GM12878 (cell line): ENCODE data around the gene TPT1. TPM values are rescaled to one million over a fixed set of nuclear protein-coding genes. Genes with fewer than 3 reads are reported as not detected.

Experiments
- BHLHE40 ChIP-seq, 2 experiments: fragments of 450-650 bp in 1 of 2; IDR thresholded peaks; 2 replicates each; pipeline ENCODE4 v1.6.1; 2011 to 2017; ENCODE audit warnings: low read depth in 2 of 2, borderline replicate concordance in 1 of 2, improper control_type of control experiment in 1 of 2, low read length in 1 of 2, mild to moderate bottlenecking in 1 of 2
- BRCA1 ChIP-seq: IDR thresholded peaks from 2 replicates; pipeline ENCODE4 v1.6.1; 2011; ENCODE audit warnings: low read depth, low read length, improper control_type of control experiment
- CEBPB ChIP-seq, 2 experiments: fragments of 150-350 bp in 1 of 2; IDR thresholded peaks; 2 replicates each; pipeline ENCODE4 v1.6.1; 2012 to 2014; ENCODE audit warnings: low read depth in 2 of 2, low read length in 2 of 2, borderline replicate concordance in 1 of 2, inconsistent platforms in 1 of 2
- CREM ChIP-seq: IDR thresholded peaks from 2 replicates; pipeline ENCODE4 v1.6.1; 2014; ENCODE audit warnings: antibody characterized with exemption, low read depth
- CUX1 ChIP-seq: IDR thresholded peaks from 2 replicates; pipeline ENCODE4 v1.6.1; 2012; ENCODE audit warnings: improper control_type of control experiment, low read depth, low read length; ENCODE audit not compliant: insufficient replicate concordance
- HDAC6 ChIP-seq: fragments of 200-600 bp; sonication (generic); IDR thresholded peaks from one replicate; pipeline ENCODE4 v1.8.0; 2017; ENCODE audit warnings: antibody characterized with exemption; ENCODE audit not compliant: unreplicated experiment
- HDGF ChIP-seq: fragments of 450-650 bp; IDR thresholded peaks from 2 replicates; pipeline ENCODE4 v1.6.1; 2016; ENCODE audit warnings: antibody characterized with exemption
- JUNB ChIP-seq: IDR thresholded peaks from 2 replicates; pipeline ENCODE4 v1.6.1; 2016; ENCODE audit warnings: antibody characterized with exemption, mild to moderate bottlenecking
- JUND ChIP-seq: IDR thresholded peaks from 2 replicates; pipeline ENCODE4 v1.6.1; 2012; ENCODE audit warnings: low read depth, mild to moderate bottlenecking, low read length, improper control_type of control experiment, moderate library complexity
- KAT2A ChIP-seq: conservative IDR thresholded peaks from 2 replicates; pipeline ENCODE4 v1.6.1; 2011; ENCODE audit warnings: low read depth, low read length; ENCODE audit not compliant: control insufficient read depth
- NFYA ChIP-seq: IDR thresholded peaks from 2 replicates; pipeline ENCODE4 v1.6.1; 2011; ENCODE audit warnings: low read depth, mild to moderate bottlenecking, low read length, improper control_type of control experiment, borderline replicate concordance
- RUNX3 ChIP-seq: IDR thresholded peaks from 2 replicates; pipeline ENCODE4 v1.6.1; 2012; ENCODE audit warnings: low read length, inconsistent platforms
- TCF7 ChIP-seq: IDR thresholded peaks from 2 replicates; pipeline ENCODE4 v1.6.1; 2014; ENCODE audit warnings: antibody characterized with exemption, borderline replicate concordance
- ZBED1 ChIP-seq: IDR thresholded peaks from 2 replicates; pipeline ENCODE4 v1.6.1; 2016; ENCODE audit warnings: borderline replicate concordance
- ZSCAN29 ChIP-seq: fragments of 450-650 bp; IDR thresholded peaks from 2 replicates; pipeline ENCODE4 v1.6.1; 2017; ENCODE audit warnings: mild to moderate bottlenecking, moderate library complexity
- ZZZ3 ChIP-seq: IDR thresholded peaks from 2 replicates; pipeline ENCODE4 v1.6.1; 2011; ENCODE audit warnings: low read depth; ENCODE audit not compliant: control insufficient read depth, insufficient read length
- polyA plus RNA-seq, 11 experiments: library from polyadenylated mRNA; depleted of rRNA in 4 of 11; unstranded in 6 of 11; stranded (reverse) in 5 of 11; fragments of >200 nt; fragmentation: Nextera tagmentation in 4 of 11; fragmentation: Illumina TruSeq in 1 of 11; extraction: Ambion mirVana in 4 of 11; extraction: Trizol in 1 of 11; gene quantifications; 1 replicate in 1 of 11; 2 replicates in 10 of 11; pipeline versions ENCODE4 v1.2.1 to v1.2.3, GENCODE V29; 2011 to 2016; ENCODE audit warnings: inconsistent platforms in 2 of 11, missing spikeins in 2 of 11, low read depth in 1 of 11
- total RNA-seq, 4 experiments: library from RNA; depleted of rRNA in 3 of 4; stranded (reverse); fragments of >200 nt in 3 of 4; fragmentation: Illumina TruSeq in 1 of 4; extraction: Trizol in 1 of 4; gene quantifications; 2 replicates each; pipeline versions ENCODE4 v1.2.1 to v1.2.3, GENCODE V29; 2013 to 2021
- TF ChIP-seq, protein P1 (sequence below), 3 experiments: IDR thresholded peaks in 2 of 3; conservative IDR thresholded peaks in 1 of 3; 2 replicates each; pipeline ENCODE4 v1.5.1; 2011; ENCODE audit warnings: low read depth in 3 of 3, low read length in 3 of 3, mild to moderate bottlenecking in 3 of 3, control low read depth in 2 of 3, moderate library complexity in 2 of 3, inconsistent platforms in 1 of 3, mixed read lengths in 1 of 3; ENCODE audit not compliant: control insufficient read depth in 2 of 3, insufficient read depth in 1 of 3; ENCODE audit errors: extremely low read depth in 1 of 3
- TF ChIP-seq, protein P2 (sequence below): fragments of 450-650 bp; formaldehyde crosslinking; IDR thresholded peaks from 2 replicates; pipeline ENCODE4 v1.5.0; 2022; ENCODE audit warnings: mild to moderate bottlenecking, missing genetic modification characterization

The TPT1 gene
- total and polyA plus RNA-seq, 10 of the 15 experiments (the other 5 are each of a cell fraction or from before 2014, with no cell fraction given), result 1,038 to 5,925 (median 2,336) TPM

DNA sequence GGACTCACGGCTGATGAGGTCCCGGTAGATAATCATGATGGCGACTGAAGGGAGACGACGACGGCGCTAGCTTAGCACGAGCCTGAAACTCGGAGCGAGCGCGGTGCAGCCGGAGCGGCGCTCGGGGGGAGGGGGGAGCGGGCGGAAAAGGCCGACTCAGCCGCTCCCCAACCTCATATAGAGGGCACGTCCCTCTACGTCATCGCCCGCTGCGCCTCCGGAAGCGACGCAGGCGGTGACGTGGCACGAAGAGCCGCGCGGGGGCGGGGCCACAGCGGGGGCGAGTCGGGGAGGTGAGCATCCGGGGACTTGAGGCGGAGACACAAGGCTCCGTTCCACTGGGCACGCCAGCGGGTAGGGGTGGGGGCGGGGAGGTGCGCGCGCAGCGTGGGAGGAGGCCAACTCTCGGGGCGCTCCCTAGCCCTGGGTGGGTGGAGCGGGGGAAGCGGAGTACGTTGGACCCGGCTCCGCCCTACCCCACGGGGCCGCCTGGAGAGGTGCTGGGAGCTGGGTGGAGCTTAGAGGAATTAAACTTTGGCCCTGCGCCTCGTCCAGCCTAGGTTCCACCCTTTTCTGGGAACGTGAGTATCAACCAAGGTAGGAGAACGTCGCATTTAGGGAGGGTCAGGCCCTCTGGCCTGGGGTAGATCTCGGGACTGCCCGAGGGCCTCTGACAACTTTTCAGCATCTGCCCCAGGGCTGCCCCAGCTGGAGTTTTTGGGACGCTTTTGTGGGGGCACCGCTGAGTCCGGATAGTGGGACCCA, at the start of gene TPT1 (continued):
- TF ChIP-seq, protein P1, sequence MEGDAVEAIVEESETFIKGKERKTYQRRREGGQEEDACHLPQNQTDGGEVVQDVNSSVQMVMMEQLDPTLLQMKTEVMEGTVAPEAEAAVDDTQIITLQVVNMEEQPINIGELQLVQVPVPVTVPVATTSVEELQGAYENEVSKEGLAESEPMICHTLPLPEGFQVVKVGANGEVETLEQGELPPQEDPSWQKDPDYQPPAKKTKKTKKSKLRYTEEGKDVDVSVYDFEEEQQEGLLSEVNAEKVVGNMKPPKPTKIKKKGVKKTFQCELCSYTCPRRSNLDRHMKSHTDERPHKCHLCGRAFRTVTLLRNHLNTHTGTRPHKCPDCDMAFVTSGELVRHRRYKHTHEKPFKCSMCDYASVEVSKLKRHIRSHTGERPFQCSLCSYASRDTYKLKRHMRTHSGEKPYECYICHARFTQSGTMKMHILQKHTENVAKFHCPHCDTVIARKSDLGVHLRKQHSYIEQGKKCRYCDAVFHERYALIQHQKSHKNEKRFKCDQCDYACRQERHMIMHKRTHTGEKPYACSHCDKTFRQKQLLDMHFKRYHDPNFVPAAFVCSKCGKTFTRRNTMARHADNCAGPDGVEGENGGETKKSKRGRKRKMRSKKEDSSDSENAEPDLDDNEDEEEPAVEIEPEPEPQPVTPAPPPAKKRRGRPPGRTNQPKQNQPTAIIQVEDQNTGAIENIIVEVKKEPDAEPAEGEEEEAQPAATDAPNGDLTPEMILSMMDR (IDR thresholded peaks at IDR 0.05 in 2 of 3, conservative IDR thresholded peaks at IDR 0.05 in 1 of 3; ENCODE audit: control insufficient read depth in 2 of 3, extremely low read depth in 1 of 3, insufficient read depth in 1 of 3, low read depth in 3 of 3, low read length in 3 of 3), result no peak
- TF ChIP-seq RUNX3 (peak; percentile 30; the same call in 1 of the 2 replicates), JUNB (no peak), BHLHE40 (IDR thresholded peaks at IDR 0.05; ENCODE audit: borderline replicate concordance in 1 of 2, low read depth in 2 of 2, low read length in 1 of 2) (peak; percentile 11 to 77; a peak in 2 of 4 replicates), TCF7 (no peak; the same call in 1 of the 2 replicates), ZBED1 (no peak), HDAC6 (peak; percentile 83), ZSCAN29 (no peak), CREM (peak; percentile 99), HDGF (peak; percentile 80; the same call in 1 of the 2 replicates), ZZZ3 (no peak), CEBPB (IDR thresholded peaks at IDR 0.05; ENCODE audit: borderline replicate concordance in 1 of 2, low read depth in 2 of 2, low read length in 2 of 2) (no peak), BRCA1 (no peak), CUX1 (no peak), NFYA (no peak), KAT2A (no peak), JUND (peak; percentile 41; the same call in 1 of the 2 replicates)
- TF ChIP-seq, protein P2, sequence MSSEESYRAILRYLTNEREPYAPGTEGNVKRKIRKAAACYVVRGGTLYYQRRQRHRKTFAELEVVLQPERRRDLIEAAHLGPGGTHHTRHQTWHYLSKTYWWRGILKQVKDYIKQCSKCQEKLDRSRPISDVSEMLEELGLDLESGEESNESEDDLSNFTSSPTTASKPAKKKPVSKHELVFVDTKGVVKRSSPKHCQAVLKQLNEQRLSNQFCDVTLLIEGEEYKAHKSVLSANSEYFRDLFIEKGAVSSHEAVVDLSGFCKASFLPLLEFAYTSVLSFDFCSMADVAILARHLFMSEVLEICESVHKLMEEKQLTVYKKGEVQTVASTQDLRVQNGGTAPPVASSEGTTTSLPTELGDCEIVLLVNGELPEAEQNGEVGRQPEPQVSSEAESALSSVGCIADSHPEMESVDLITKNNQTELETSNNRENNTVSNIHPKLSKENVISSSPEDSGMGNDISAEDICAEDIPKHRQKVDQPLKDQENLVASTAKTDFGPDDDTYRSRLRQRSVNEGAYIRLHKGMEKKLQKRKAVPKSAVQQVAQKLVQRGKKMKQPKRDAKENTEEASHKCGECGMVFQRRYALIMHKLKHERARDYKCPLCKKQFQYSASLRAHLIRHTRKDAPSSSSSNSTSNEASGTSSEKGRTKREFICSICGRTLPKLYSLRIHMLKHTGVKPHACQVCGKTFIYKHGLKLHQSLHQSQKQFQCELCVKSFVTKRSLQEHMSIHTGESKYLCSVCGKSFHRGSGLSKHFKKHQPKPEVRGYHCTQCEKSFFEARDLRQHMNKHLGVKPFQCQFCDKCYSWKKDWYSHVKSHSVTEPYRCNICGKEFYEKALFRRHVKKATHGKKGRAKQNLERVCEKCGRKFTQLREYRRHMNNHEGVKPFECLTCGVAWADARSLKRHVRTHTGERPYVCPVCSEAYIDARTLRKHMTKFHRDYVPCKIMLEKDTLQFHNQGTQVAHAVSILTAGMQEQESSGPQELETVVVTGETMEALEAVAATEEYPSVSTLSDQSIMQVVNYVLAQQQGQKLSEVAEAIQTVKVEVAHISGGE (CRISPR knock-in tag), result no peak
